ENCODE measurements around the gene CSPG4. TPM values are rescaled to one million over a fixed set of nuclear protein-coding genes. Genes with fewer than 3 reads are reported as not detected.

The CSPG4 gene
- total RNA-seq, 1 experiment from 2014 or later: 17.5 TPM

GRCh38 chr15:75675579-75676404, 36.9 kb downstream of the CSPG4 start:
- no peak for ATAC-seq
- H3K27ac ChIP-seq (ENCODE audit: low read length): no peak overlapping the region
- no peak for DNase-seq (ENCODE audit: low read depth, low spot score)
- no peak overlapping the region for H3K4me3 ChIP-seq (ENCODE audit: low read depth in 2 of 2, low read length in 2 of 2)
- no peaks in the 10 kb centered on the region for H3K9me3 ChIP-seq (ENCODE audit: control insufficient read depth, insufficient read depth, low read depth, low read length)
- H3K4me1 ChIP-seq (ENCODE audit: control insufficient read depth, insufficient read depth, low read length): peaks cover 25% of the 10 kb centered on the region
- CTCF ChIA-PET: no interaction called here
- BruUV-seq (replicated peaks): no TSS peak
- no peaks in the 10 kb centered on the region for H3K27me3 ChIP-seq (ENCODE audit: control insufficient read depth, insufficient read depth, low read length)
- TF ChIP-seq REST (IDR thresholded peaks at IDR 0.05; ENCODE audit: insufficient read depth in 1 of 2, low read depth in 2 of 2, low read length in 1 of 2) (no peak), TCF7L2 (IDR thresholded peaks at IDR 0.05; ENCODE audit: low read depth, low read length) (no peak), CTCF (IDR thresholded peaks at IDR 0.05) (no peak), SIN3A (IDR thresholded peaks at IDR 0.05; ENCODE audit: borderline replicate concordance, insufficient read depth, low read depth, low read length) (no peak), POLR2AphosphoS5 (IDR thresholded peaks at IDR 0.05; ENCODE audit: low read depth, low read length) (no peak)
- intact Hi-C loops (cut with micrococcal nuclease; ENCODE audit: unreplicated experiment): no loop called here
- in situ Hi-C loops (cut with HindIII; ENCODE audit: low pct_unique_long_range_greater_than_20kb, low sequenced_read_pairs): no loop called here
- POLR2A ChIA-PET: interaction anchor here (0.5 kb wide), 1 partner anchor 143 kb away, joined by 6 read pairs; no protein-coding TSS in a partner anchor
- H3K36me3 ChIP-seq (ENCODE audit: control insufficient read depth, insufficient read depth, low read length): no peaks in the 10 kb centered on the region

GRCh38 chr15:75674366-75674765, 38.3 kb downstream of the CSPG4 start:
- no peak overlapping the region; the same call in 1 of the 2 replicates for H3K27ac ChIP-seq (ENCODE audit: low read length)
- CTCF ChIA-PET: no interaction called here
- POLR2A ChIA-PET: no interaction called here
- H3K4me3 ChIP-seq (ENCODE audit: low read depth in 2 of 2, low read length in 2 of 2): no peak overlapping the region
- TF ChIP-seq CTCF (IDR thresholded peaks at IDR 0.05) (no peak), SIN3A (IDR thresholded peaks at IDR 0.05; ENCODE audit: borderline replicate concordance, insufficient read depth, low read depth, low read length) (no peak), REST (IDR thresholded peaks at IDR 0.05; ENCODE audit: insufficient read depth in 1 of 2, low read depth in 2 of 2, low read length in 1 of 2) (no peak), POLR2AphosphoS5 (IDR thresholded peaks at IDR 0.05; ENCODE audit: low read depth, low read length) (no peak), TCF7L2 (IDR thresholded peaks at IDR 0.05; ENCODE audit: low read depth, low read length) (no peak)
- ATAC-seq: no peak
- H3K9me3 ChIP-seq (ENCODE audit: control insufficient read depth, insufficient read depth, low read depth, low read length): no peaks in the 10 kb centered on the region
- in situ Hi-C loops (cut with HindIII; ENCODE audit: low pct_unique_long_range_greater_than_20kb, low sequenced_read_pairs) (no loop called here), intact Hi-C loops (cut with micrococcal nuclease; ENCODE audit: unreplicated experiment) (no loop called here)
- DNase-seq (ENCODE audit: low read depth, low spot score): no peak
- H3K4me1 ChIP-seq (ENCODE audit: control insufficient read depth, insufficient read depth, low read length): peaks cover 25% of the 10 kb centered on the region
- no peaks in the 10 kb centered on the region for H3K27me3 ChIP-seq (ENCODE audit: control insufficient read depth, insufficient read depth, low read length)
- no peaks in the 10 kb centered on the region for H3K36me3 ChIP-seq (ENCODE audit: control insufficient read depth, insufficient read depth, low read length)
- no TSS peak for BruUV-seq (replicated peaks)

Measured in Panc1 (cell line).